B cell (primary cell): ENCODE data around the gene CREM. TPM values are rescaled to one million over a fixed set of nuclear protein-coding genes. Genes with fewer than 3 reads are reported as not detected.

Experiments used
- ATAC-seq: fragments of 200-7000 bp; cut with Tn5 transposase; one replicate; pipeline ENCODE4 v1.10.0; 2021; ENCODE audit warnings: low read depth, mild to moderate bottlenecking, moderate number of reproducible peaks, moderate library complexity
- CTCF ChIA-PET: fragments of 350-600 bp; sonication (Branson Sonifier 250); formaldehyde crosslinking; loops from one replicate; lab custom pipeline; 2021; ENCODE audit warnings: antibody characterized with exemption, inconsistent platforms; lab: Charles Lee
- POLR2A ChIA-PET: fragments of 350-600 bp; sonication (Branson Sonifier 250); formaldehyde crosslinking; loops from one replicate; lab custom pipeline; 2021; ENCODE audit warnings: antibody characterized with exemption; lab: Charles Lee
- DNase-seq: peaks from one replicate; pipeline ENCODE4 v3.0.0; 2013
- H2AFZ ChIP-seq: 2 replicates; pipeline ENCODE4 v1.6.1; 2012; ENCODE audit warnings: mild to moderate bottlenecking, low read depth, low read length; ENCODE audit not compliant: insufficient read depth, poor library complexity, severe bottlenecking
- H3K27ac ChIP-seq, 2 donors: 1 replicate in 1 of 2; 2 replicates in 1 of 2; pipeline ENCODE4 v1.5.1; 2012 to 2013; ENCODE audit warnings: low read length in 2 of 2, mild to moderate bottlenecking in 2 of 2, moderate library complexity in 1 of 2
- H3K27me3 ChIP-seq, 4 experiments: fragments of 200-600 bp in 1 of 4; sonication (generic) in 1 of 4; replicated peaks in 1 of 4; 1 replicate in 2 of 4; 2 replicates in 2 of 4; pipeline versions ENCODE4 v1.6.1 to v1.7.0; 2013 to 2016; ENCODE audit warnings: low read length in 3 of 4, mild to moderate bottlenecking in 2 of 4, mixed read lengths in 1 of 4, moderate library complexity in 1 of 4; ENCODE audit not compliant: insufficient read depth in 4 of 4, control insufficient read depth in 3 of 4; ENCODE audit errors: control extremely low read depth in 1 of 4
- H3K36me3 ChIP-seq, 2 experiments: replicated peaks in 1 of 2; 1 replicate in 1 of 2; 2 replicates in 1 of 2; pipeline versions ENCODE4 v1.6.1 to v1.7.1; 2013; ENCODE audit warnings: low read length in 1 of 2; ENCODE audit not compliant: insufficient read depth in 2 of 2, control insufficient read depth in 1 of 2; ENCODE audit errors: control extremely low read depth in 1 of 2, extremely low read depth in 1 of 2
- H3K4me1 ChIP-seq, 2 donors: fragments of 200-600 bp in 1 of 2; sonication (generic) in 1 of 2; 1 replicate in 1 of 2; 2 replicates in 1 of 2; pipeline versions ENCODE4 v1.5.1 to v1.6.1; 2013 to 2017; ENCODE audit warnings: low read length in 2 of 2; ENCODE audit not compliant: control insufficient read depth in 2 of 2, insufficient read depth in 2 of 2
- H3K4me2 ChIP-seq: replicated peaks from 2 replicates; pipeline ENCODE3; 2012; ENCODE audit warnings: mild to moderate bottlenecking, low read depth, low read length; ENCODE audit not compliant: poor library complexity, severe bottlenecking
- H3K4me3 ChIP-seq, 5 experiments: fragments of 200-600 bp in 1 of 5; sonication (generic) in 1 of 5; 1 replicate in 3 of 5; 2 replicates in 2 of 5; pipeline versions ENCODE4 v1.5.1 to v1.7.0; 2011 to 2016; ENCODE audit warnings: low read length in 4 of 5, mild to moderate bottlenecking in 4 of 5, low read depth in 2 of 5, control low read depth in 1 of 5, moderate library complexity in 1 of 5; ENCODE audit not compliant: insufficient read depth in 1 of 5; ENCODE audit errors: control extremely low read depth in 1 of 5, extremely low read depth in 1 of 5
- H3K79me2 ChIP-seq: fragments of 200-600 bp; sonication (generic); one replicate; pipeline ENCODE4 v1.6.0; 2016; ENCODE audit warnings: low read length; ENCODE audit not compliant: control insufficient read depth, insufficient read depth
- H3K9ac ChIP-seq: fragments of 200-600 bp; sonication (generic); 2 replicates; pipeline ENCODE4 v1.6.1; 2017; ENCODE audit warnings: mild to moderate bottlenecking, low read length, moderate library complexity
- H3K9me3 ChIP-seq, 3 donors: one replicate each; pipeline versions ENCODE4 v1.6.1 to v1.7.1; 2013; ENCODE audit warnings: low read length in 2 of 3; ENCODE audit not compliant: control insufficient read depth in 2 of 3, insufficient read depth in 1 of 3; ENCODE audit errors: control extremely low read depth in 1 of 3
- H4K20me1 ChIP-seq: 2 replicates; pipeline ENCODE4 v1.6.0; 2012; ENCODE audit warnings: mild to moderate bottlenecking, low read length; ENCODE audit not compliant: insufficient read depth, control insufficient read depth, poor library complexity, severe bottlenecking
- H3K27ac Mint-ChIP-seq: one replicate; pipeline ENCODE4 v1.8.0; 2021; ENCODE audit warnings: mixed read lengths
- H3K27me3 Mint-ChIP-seq: one replicate; pipeline ENCODE4 v1.8.0; 2021; ENCODE audit warnings: mixed read lengths
- H3K4me1 Mint-ChIP-seq: one replicate; pipeline ENCODE4 v1.8.0; 2021; ENCODE audit warnings: mixed read lengths
- H3K4me3 Mint-ChIP-seq: one replicate; pipeline ENCODE4 v1.8.0; 2021; ENCODE audit warnings: mixed read lengths
- H3K9me3 Mint-ChIP-seq: one replicate; pipeline ENCODE4 v1.8.0; 2022; ENCODE audit warnings: mixed read lengths; ENCODE audit not compliant: insufficient read depth
- EZH2 ChIP-seq: IDR thresholded peaks from 2 replicates; pipeline ENCODE4 v1.6.1; 2012; ENCODE audit warnings: borderline replicate concordance, low read depth, mild to moderate bottlenecking, moderate library complexity, low read length; ENCODE audit not compliant: insufficient read depth, poor library complexity, severe bottlenecking
- WGBS: methylation state at CpG from one replicate; pipeline ENCODE4 v1.1.5; 2013; ENCODE audit warnings: missing lambda C conversion rate; ENCODE audit not compliant: insufficient coverage; 5-methylcytosine and 5-hydroxymethylcytosine counted together
- intact Hi-C: fragments of 100-400 bp; cut with micrococcal nuclease; formaldehyde crosslinking; loops from one replicate; pipeline ENCODE4 v1.10.0; 2022
- polyA plus RNA-seq: library from polyadenylated mRNA; depleted of rRNA; stranded (reverse); fragments of >200 nt; gene quantifications from 2 replicates; pipeline ENCODE4 v1.2.3, GENCODE V29; 2012
- total RNA-seq, 2 donors: library from RNA; stranded (reverse); fragments of 120-200 nt in 1 of 2; gene quantifications; 1 replicate in 1 of 2; 2 replicates in 1 of 2; pipeline versions ENCODE4 v1.2.3 to v1.2.4, GENCODE V29; 2013 to 2022
- TF ChIP-seq, protein P1 (sequence below): fragments of 200-600 bp; IDR thresholded peaks from one replicate; pipeline ENCODE4 v1.8.0; 2022; ENCODE audit warnings: antibody characterized with exemption, mild to moderate bottlenecking

Gene CREM
- total and polyA plus RNA-seq, 2 donors (not counting 1 experiment from before 2014, with no cell fraction given) = 7.3 to 94.6 TPM

DNA sequence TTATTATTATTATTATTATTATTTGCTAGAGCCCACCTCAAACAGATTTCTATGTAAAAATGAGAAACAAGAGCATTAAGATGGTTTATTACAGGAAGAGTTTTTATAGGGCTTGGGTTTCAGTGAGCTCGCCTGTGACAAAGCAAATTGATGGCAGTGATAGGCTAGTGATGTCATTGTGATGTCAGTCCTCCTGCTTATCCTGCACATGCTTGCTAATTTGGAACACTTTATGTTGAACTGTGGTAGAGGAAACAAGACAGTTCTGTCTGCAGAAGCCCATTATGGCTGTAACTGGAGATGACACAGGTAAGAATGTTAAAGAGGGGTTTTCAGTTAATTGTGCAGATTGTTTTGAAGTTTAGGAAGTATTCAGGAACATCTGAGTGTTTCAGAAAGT, 68.3 kb downstream of the CREM start:
- Histone ChIP-seq H3K4me1 (peaks cover 7 to 12% of the 10 kb centered on the region in 2 donors), H4K20me1 (no peaks in the 10 kb centered on the region), H3K79me2 (no peaks in the 10 kb centered on the region), H3K9me3 (no peaks in the 10 kb centered on the region), H3K36me3 (no peaks in the 10 kb centered on the region), H3K4me2 (peak overlapping the region; percentile 84), H3K27ac (peak overlapping the region; percentile 94 to 98), H3K4me3 (peak overlapping the region; percentile 38 to 68 (median 57)), H3K27me3 (no peaks in the 10 kb centered on the region), H2AFZ (peak overlapping the region; percentile 70), H3K9ac (peak overlapping the region; percentile 72)
- peak overlapping the region; percentile 98 for H3K27ac Mint-ChIP-seq
- intact Hi-C loops = loop anchor here (1.0 to 5.0 kb wide), 6 partner anchors 11 to 1337 kb away; partner anchors contain the start of gene CCNY
- H3K9me3 Mint-ChIP-seq = no peaks in the 10 kb centered on the region
- DNase-seq (peak; percentile 81), ATAC-seq (no peak)
- H3K27me3 Mint-ChIP-seq = no peaks in the 10 kb centered on the region
- CTCF ChIA-PET = interaction anchor here (0.7 to 6.7 kb wide), 14 partner anchors 8 to 369 kb away, joined by 3 to 156 read pairs (median 8); partner anchors contain the start of gene CREM
- WGBS = 62% methylated on average over 1 of the region's 1 CpG
- TF ChIP-seq, protein P1, sequence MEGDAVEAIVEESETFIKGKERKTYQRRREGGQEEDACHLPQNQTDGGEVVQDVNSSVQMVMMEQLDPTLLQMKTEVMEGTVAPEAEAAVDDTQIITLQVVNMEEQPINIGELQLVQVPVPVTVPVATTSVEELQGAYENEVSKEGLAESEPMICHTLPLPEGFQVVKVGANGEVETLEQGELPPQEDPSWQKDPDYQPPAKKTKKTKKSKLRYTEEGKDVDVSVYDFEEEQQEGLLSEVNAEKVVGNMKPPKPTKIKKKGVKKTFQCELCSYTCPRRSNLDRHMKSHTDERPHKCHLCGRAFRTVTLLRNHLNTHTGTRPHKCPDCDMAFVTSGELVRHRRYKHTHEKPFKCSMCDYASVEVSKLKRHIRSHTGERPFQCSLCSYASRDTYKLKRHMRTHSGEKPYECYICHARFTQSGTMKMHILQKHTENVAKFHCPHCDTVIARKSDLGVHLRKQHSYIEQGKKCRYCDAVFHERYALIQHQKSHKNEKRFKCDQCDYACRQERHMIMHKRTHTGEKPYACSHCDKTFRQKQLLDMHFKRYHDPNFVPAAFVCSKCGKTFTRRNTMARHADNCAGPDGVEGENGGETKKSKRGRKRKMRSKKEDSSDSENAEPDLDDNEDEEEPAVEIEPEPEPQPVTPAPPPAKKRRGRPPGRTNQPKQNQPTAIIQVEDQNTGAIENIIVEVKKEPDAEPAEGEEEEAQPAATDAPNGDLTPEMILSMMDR = no peak
- TF ChIP-seq EZH2 = no peak
- H3K4me3 Mint-ChIP-seq = peak overlapping the region; percentile 93
- POLR2A ChIA-PET = interaction anchor here (1.6 to 2.4 kb wide), 2 partner anchors 58 to 68 kb away, joined by 7 to 42 read pairs; partner anchors contain the start of gene CREM
- peaks cover 29% of the 10 kb centered on the region for H3K4me1 Mint-ChIP-seq
